ENCODE results near the gene LRRC3.

Gene LRRC3

DNA sequence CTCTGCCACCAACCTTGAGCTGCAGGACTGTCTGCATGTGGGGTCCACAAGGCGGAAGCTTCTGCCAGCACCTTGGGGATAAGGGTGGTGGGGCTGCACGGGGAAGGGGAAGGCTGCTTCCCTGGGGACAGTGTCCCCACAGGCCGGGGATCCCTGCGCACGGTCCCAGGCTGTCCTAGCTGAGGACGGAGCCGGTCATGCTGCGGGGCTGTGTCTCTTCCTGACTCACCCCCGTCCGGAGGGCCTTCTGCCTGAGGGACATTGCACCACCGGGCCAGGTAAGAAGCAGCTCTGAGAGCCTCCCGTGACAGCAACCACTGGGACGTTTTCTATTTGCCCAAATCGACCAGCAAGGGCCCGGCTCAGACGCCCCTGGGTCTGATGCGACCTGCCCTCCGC lies 54.8 kb downstream of the LRRC3 start:
- no peak for DNase-seq (ENCODE audit: low read depth in 4 of 4, low spot score in 1 of 4)

DNA sequence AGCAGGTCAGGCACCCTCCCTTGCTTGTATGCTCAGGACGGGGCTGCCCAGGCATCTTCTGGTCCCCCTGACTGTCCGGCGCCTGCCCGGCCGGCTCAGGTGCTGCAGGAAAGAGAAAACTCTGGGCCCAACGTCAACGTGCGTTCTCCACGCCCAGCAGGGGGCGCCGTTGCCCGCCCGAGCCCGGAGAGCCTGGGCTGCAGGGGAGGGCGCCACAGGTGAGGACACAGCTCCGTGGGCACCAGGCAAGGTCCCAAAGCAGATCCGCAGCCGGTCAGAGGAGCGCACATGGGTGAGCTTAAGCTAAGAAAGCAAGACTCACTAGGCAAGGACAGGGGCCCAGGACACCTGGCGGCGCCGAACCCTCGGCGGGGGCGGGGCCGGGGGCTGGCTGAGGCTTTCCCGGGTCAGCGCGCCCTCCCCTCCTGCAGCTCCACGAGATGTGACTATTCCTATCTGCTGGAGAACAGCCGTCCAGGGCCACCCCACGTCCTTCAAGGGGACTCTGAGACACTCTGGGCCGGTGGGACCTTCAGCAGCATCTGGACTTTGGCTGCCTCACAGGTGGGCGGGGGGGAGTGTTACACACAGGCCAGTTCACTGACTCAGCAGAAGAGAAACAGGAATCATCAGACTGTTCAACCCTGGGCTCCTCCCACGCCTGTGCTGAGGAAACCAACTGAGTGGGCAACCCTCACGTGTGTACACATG lies 55.4 kb downstream of the LRRC3 start:
- peak; percentile 60 to 69 (median 67) for DNase-seq (ENCODE audit: low read depth in 4 of 4, low spot score in 1 of 4)

DNA sequence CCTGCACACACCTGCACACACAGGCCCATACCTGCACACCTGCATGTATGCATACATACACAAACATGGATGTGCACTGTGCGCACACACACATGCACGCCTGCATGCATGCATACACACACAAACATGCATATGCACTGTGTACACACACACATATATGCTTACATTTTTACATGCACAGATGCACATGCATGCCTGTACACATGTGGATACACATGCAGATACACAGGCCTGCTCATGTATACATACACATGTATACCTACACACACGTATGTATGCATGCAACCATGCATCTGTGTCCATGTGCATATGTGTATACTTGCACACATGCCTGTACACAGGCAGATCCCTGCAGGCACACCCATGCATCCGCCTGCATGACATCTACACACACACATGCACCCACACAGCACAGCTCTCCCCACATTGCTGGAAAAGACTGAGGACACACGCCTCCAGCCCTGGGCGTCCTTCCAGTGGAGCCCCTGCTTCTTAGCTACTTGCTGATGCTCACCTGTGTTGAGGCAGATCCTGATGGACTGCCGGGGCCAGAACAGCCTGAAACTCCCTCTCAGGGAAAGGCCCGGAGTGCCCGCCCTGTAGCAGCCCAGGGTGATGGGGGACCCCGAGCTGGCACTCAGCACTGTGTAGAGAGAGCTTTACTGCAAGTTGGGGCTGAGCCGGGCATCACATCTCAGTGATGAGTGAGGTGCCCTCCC lies 56.1 kb downstream of the LRRC3 start:
- no peak for DNase-seq (ENCODE audit: low read depth in 4 of 4, low spot score in 1 of 4)
